ENCODE data around the gene TMEM214.
"Not testable (repeated sequence)": the region's sequence is repeated elsewhere in the genome, so short reads cannot be mapped to it uniquely, and the experiment has no call there.

TMEM214 gene

GRCh38 chr2:27058210-27058609, 25.4 kb downstream of the TMEM214 start:
- DNase-seq: no peak
- in situ Hi-C loops (cut with HindIII; ENCODE audit: low pct_ligation_motif_present, low pct_unique_long_range_greater_than_20kb, low sequenced_read_pairs): no loop called here

- in situ Hi-C loops (cut with HindIII; ENCODE audit: low pct_ligation_motif_present, low pct_unique_long_range_greater_than_20kb, low sequenced_read_pairs): no loop called here
- no peak for DNase-seq
Observed at GRCh38 chr2:27059141-27059820, 26.5 kb downstream of the TMEM214 start.

- in situ Hi-C loops (cut with HindIII; ENCODE audit: low pct_ligation_motif_present, low pct_unique_long_range_greater_than_20kb, low sequenced_read_pairs): no loop called here
- no peak for DNase-seq
Observed at GRCh38 chr2:27060323-27060722, 27.6 kb downstream of the TMEM214 start.

GRCh38 chr2:27065128-27065527, 32.4 kb downstream of the TMEM214 start:
- in situ Hi-C loops (cut with HindIII; ENCODE audit: low pct_ligation_motif_present, low pct_unique_long_range_greater_than_20kb, low sequenced_read_pairs): no loop called here
- DNase-seq: no peak

- DNase-seq: no peak
- in situ Hi-C loops (cut with HindIII; ENCODE audit: low pct_ligation_motif_present, low pct_unique_long_range_greater_than_20kb, low sequenced_read_pairs): no loop called here
Observed at GRCh38 chr2:27067385-27067784, 34.6 kb downstream of the TMEM214 start.

- no peak for DNase-seq
- in situ Hi-C loops (cut with HindIII; ENCODE audit: low pct_ligation_motif_present, low pct_unique_long_range_greater_than_20kb, low sequenced_read_pairs): no loop called here
Observed at GRCh38 chr2:27069436-27069835, 36.7 kb downstream of the TMEM214 start.

- in situ Hi-C loops (cut with HindIII; ENCODE audit: low pct_ligation_motif_present, low pct_unique_long_range_greater_than_20kb, low sequenced_read_pairs): no loop called here
Observed at GRCh38 chr2:27069961-27070618, 37.3 kb downstream of the TMEM214 start.

GRCh38 chr2:27070653-27071276, 38.0 kb downstream of the TMEM214 start:
- in situ Hi-C loops (cut with HindIII; ENCODE audit: low pct_ligation_motif_present, low pct_unique_long_range_greater_than_20kb, low sequenced_read_pairs): no loop called here
- no peak for DNase-seq

More at GRCh38 chr2:27069961-27070618, 37.3 kb downstream of the TMEM214 start:
- no peak for DNase-seq

- in situ Hi-C loops (cut with HindIII; ENCODE audit: low pct_ligation_motif_present, low pct_unique_long_range_greater_than_20kb, low sequenced_read_pairs): no loop called here
- DNase-seq: peak; percentile 93
Observed at GRCh38 chr2:27071277-27071989, 38.7 kb downstream of the TMEM214 start, which contains the start of gene OST4. Gene OST4, minus strand, starts transcription at chr2:27071654.

- DNase-seq: no peak
- in situ Hi-C loops (cut with HindIII; ENCODE audit: low pct_ligation_motif_present, low pct_unique_long_range_greater_than_20kb, low sequenced_read_pairs): no loop called here
Observed at GRCh38 chr2:27071990-27072830, 39.4 kb downstream of the TMEM214 start.

GRCh38 chr2:27072920-27073319, 40.2 kb downstream of the TMEM214 start:
- in situ Hi-C loops (cut with HindIII; ENCODE audit: low pct_ligation_motif_present, low pct_unique_long_range_greater_than_20kb, low sequenced_read_pairs): no loop called here

GRCh38 chr2:27073782-27074181, 41.0 kb downstream of the TMEM214 start:
- no peak for DNase-seq

More at GRCh38 chr2:27072920-27073319, 40.2 kb downstream of the TMEM214 start:
- DNase-seq: no peak

GRCh38 chr2:27074738-27075565, 42.2 kb downstream of the TMEM214 start:
- in situ Hi-C loops (cut with HindIII; ENCODE audit: low pct_ligation_motif_present, low pct_unique_long_range_greater_than_20kb, low sequenced_read_pairs): no loop called here

More at GRCh38 chr2:27073782-27074181, 41.0 kb downstream of the TMEM214 start:
- in situ Hi-C loops (cut with HindIII; ENCODE audit: low pct_ligation_motif_present, low pct_unique_long_range_greater_than_20kb, low sequenced_read_pairs): no loop called here

GRCh38 chr2:27075566-27075871, 42.8 kb downstream of the TMEM214 start:
- DNase-seq; in situ Hi-C loops (cut with HindIII; ENCODE audit: low pct_ligation_motif_present, low pct_unique_long_range_greater_than_20kb, low sequenced_read_pairs): not testable (repeated sequence)

More at GRCh38 chr2:27074738-27075565, 42.2 kb downstream of the TMEM214 start:
- no peak for DNase-seq

- in situ Hi-C loops (cut with HindIII; ENCODE audit: low pct_ligation_motif_present, low pct_unique_long_range_greater_than_20kb, low sequenced_read_pairs): no loop called here
- DNase-seq: no peak
Observed at GRCh38 chr2:27076323-27076722, 43.6 kb downstream of the TMEM214 start.

GRCh38 chr2:27077231-27077630, 44.5 kb downstream of the TMEM214 start:
- DNase-seq: no peak
- in situ Hi-C loops (cut with HindIII; ENCODE audit: low pct_ligation_motif_present, low pct_unique_long_range_greater_than_20kb, low sequenced_read_pairs): no loop called here
